IMR-90 (cell line): ENCODE measurements around the gene CIBAR2.

Experiments used
- MAFK ChIP-seq: IDR thresholded peaks from 2 replicates; pipeline ENCODE4 v1.6.1; 2012; ENCODE audit warnings: low read depth, low read length, improper control_type of control experiment
- TF ChIP-seq, protein P1 (sequence below): conservative IDR thresholded peaks from 2 replicates; pipeline ENCODE4 v1.5.1; 2012; ENCODE audit warnings: mild to moderate bottlenecking, low read depth, low read length, improper control_type of control experiment

DNA sequence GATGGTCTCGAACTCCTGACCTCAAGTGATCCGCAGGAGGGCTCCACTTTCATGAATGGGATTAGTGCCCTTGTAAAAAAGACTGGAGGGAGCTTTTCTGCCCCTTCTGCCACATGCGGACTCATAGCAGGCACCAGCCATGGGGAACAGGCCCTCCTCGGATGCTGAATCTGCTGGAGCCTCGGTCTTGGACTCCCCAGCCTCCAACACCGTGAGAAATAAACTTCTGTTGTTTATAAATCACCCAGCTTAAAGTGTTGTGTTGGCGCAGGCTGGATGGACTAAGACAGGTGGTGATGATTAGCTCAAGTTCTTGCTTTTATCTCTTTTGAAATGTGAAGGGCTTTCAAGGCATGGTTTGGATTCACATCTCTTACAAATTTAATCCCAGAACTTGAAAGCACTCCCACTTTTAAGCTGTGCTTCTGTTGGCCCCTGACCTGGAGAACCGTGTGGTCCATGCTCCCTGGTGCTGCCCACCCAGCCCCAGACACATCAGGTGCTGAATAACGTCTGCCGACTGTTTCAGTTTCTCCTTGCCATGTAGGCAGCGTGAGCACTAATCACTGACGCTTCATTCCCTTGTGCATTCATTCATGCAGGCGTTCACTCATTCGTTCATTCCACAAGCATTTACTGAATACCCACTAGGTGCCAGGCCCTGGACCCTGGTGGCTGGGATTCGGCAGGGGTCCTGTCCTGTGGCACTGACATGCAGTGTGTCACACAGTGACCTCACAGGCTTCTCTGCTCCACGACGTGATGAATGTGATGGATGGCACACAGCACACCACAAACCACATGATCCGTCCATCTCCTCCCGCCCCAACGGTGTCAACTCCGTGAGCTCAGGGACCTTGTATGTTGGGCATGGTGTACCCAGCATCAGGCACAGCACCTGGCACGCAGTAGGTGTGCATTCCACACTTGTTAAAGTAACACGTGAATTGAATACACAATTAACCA, 8.9 kb downstream of the CIBAR2 start:
- TF ChIP-seq, protein P1, sequence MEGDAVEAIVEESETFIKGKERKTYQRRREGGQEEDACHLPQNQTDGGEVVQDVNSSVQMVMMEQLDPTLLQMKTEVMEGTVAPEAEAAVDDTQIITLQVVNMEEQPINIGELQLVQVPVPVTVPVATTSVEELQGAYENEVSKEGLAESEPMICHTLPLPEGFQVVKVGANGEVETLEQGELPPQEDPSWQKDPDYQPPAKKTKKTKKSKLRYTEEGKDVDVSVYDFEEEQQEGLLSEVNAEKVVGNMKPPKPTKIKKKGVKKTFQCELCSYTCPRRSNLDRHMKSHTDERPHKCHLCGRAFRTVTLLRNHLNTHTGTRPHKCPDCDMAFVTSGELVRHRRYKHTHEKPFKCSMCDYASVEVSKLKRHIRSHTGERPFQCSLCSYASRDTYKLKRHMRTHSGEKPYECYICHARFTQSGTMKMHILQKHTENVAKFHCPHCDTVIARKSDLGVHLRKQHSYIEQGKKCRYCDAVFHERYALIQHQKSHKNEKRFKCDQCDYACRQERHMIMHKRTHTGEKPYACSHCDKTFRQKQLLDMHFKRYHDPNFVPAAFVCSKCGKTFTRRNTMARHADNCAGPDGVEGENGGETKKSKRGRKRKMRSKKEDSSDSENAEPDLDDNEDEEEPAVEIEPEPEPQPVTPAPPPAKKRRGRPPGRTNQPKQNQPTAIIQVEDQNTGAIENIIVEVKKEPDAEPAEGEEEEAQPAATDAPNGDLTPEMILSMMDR: no peak
- TF ChIP-seq MAFK: no peak
